Measurements from ENCODE around the gene KRTAP10-1.
"Not testable (repeated sequence)": the region's sequence is repeated elsewhere in the genome, so short reads cannot be mapped to it uniquely, and the experiment has no call there.

KRTAP10-1 gene

DNA sequence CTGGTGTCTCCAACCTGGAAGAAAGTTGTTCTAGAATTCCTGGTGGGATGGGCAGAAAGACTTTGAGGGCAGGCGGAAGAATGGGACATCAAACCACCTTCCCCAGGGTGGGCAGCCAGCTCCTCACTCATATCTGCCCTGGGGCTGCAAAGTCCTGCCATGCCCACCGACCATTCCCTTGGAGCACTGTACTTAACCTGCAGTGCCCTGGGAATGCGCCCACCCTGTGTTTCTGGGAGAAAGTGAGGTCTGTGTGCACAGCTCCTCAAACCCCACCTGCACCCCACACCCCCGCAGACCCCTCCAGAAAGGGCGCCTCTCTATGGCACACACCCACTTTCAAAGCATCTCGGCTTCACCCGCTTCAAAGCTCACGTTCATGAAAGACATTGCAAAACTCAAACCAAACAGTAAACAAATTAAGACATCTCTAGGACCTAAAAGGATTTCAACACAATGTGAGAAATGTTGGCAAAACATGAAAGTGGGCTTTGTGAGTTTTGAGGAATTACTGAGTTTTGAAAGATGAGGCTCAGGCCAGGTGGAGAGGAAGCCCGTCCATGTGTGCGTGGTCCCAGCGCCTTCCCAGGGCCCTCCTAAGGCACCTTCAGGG, 25.1 kb downstream of the KRTAP10-1 start:
- DNase-seq, result no peak

DNA sequence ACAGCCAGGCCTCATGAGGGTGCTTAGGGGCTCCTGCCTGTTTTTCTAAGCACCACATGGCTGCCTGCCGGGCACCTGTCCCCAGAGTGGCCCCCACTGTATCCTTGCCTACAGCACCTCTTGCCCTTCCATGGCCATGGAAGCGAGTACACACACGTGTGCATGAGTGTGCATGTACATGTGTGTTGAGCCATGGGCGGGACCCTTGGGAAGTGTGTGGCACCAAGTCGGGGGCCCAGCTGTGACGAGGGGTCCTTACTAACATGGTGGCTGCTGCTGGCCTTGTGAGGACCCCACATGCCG, 25.8 kb downstream of the KRTAP10-1 start:
- DNase-seq, result no peak

- peak; percentile 44 for DNase-seq
Measured at GRCh38 chr21:44513389-44514217, 26.4 kb downstream of the KRTAP10-1 start.

DNA sequence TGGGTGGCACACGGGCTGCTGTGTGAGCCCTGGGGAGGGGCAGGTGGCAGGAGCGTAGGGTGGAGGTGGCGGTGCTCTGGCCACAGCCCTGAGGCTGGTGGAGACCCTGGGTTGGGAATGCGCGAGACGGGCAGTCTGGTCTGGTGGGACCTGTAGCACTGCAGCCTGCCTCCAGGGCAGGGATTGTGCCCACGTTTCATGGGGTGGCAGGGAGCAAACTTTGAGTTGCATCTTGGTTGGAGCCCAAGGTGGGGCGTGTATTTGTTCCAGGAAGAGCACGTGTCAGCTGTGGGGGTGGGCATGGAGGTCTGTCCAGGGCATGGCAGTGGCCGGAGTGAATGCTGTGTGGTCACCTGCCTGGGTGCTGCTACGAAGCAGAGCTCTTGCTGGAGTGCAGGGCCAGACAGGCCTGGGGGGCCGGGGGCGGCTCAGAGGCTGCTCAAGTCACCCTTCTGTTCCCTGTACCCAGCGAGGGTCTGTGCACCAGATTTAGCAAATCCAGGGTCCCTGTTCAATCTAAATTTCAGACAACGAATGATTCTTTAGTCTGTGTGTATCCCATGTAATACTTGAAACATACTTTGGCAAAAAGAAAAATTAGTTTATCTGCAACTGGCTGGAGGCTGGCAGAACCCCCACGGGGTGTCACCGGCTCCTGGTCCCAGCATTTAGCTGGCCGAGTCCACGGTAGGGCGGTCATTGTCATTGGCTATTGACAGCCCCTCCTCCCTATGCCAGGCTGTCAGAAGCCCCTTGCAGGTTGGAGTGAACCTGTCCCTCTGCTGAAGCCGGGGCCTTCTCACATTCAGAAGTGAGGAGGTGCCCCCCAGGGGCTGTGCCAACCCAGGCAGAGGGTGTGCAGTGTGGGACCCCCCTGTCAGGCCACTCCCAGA, 27.3 kb downstream of the KRTAP10-1 start:
- DNase-seq, result no peak

- no peak for DNase-seq
Measured at GRCh38 chr21:44511938-44512275, 28.1 kb downstream of the KRTAP10-1 start.

- no peak for DNase-seq
Measured at GRCh38 chr21:44511219-44511937, 28.6 kb downstream of the KRTAP10-1 start.

DNA sequence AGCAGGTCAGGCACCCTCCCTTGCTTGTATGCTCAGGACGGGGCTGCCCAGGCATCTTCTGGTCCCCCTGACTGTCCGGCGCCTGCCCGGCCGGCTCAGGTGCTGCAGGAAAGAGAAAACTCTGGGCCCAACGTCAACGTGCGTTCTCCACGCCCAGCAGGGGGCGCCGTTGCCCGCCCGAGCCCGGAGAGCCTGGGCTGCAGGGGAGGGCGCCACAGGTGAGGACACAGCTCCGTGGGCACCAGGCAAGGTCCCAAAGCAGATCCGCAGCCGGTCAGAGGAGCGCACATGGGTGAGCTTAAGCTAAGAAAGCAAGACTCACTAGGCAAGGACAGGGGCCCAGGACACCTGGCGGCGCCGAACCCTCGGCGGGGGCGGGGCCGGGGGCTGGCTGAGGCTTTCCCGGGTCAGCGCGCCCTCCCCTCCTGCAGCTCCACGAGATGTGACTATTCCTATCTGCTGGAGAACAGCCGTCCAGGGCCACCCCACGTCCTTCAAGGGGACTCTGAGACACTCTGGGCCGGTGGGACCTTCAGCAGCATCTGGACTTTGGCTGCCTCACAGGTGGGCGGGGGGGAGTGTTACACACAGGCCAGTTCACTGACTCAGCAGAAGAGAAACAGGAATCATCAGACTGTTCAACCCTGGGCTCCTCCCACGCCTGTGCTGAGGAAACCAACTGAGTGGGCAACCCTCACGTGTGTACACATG, 29.3 kb downstream of the KRTAP10-1 start:
- DNase-seq, result peak; percentile 42

GRCh38 chr21:44510109-44510507, 29.9 kb downstream of the KRTAP10-1 start:
- no peak for DNase-seq

DNA sequence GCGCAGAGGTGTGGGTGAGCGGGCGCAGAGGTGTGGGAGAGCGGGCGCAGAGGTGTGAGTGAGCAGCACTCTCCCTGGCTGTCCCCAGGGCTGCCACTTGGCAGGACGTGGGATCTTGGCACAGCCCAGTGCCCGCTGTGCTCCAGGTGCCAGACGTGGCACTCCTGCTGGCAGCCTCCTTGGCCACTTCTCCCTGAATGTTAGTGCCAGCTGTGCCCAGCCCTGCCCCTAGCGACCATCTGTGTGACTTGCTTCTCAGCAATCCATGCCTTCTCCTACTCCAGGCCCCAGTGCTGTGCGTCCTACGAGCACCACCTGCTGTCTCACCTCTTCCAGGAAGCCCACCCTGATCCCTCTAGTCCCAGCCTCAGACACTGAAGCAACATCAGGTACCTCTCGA, 30.5 kb downstream of the KRTAP10-1 start:
- DNase-seq, result no peak

DNA sequence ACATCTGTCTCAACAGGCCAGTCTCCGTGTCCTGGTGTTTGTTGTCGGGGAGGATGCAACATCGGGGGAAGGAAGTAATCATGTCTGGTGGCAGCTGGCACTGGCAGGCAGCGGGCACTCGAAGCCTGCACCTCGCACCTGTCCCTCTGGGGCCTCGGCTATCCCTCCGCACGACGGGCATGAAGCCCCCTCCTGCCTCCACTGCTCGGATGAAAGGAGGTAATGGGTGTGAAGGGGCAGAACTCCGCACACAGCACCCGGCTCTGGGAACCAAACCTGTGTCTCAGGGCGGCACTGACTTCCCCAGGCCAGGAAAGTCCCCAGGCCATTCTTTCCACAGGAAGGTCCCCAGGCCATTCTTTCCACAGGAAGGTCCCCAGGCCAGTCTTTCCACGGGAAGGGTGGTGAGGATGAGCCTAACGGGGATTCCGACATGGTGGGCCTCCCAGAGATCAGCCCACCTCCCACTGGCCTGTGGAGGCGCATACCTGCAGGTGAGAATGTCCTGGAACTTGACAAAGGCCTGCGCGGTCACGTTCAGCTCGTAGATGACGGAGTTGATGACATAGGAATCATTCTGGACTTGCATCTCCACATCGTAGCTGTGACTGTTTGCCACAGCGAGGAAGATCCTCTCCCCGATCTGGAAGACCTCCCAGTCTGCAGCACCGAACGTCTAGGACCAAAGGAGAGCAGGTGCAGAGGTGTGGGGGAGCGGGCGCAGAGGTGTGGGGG, 31.1 kb downstream of the KRTAP10-1 start:
- DNase-seq, result no peak

GRCh38 chr21:44508426-44508710, 31.6 kb downstream of the KRTAP10-1 start:
- no peak for DNase-seq

DNA sequence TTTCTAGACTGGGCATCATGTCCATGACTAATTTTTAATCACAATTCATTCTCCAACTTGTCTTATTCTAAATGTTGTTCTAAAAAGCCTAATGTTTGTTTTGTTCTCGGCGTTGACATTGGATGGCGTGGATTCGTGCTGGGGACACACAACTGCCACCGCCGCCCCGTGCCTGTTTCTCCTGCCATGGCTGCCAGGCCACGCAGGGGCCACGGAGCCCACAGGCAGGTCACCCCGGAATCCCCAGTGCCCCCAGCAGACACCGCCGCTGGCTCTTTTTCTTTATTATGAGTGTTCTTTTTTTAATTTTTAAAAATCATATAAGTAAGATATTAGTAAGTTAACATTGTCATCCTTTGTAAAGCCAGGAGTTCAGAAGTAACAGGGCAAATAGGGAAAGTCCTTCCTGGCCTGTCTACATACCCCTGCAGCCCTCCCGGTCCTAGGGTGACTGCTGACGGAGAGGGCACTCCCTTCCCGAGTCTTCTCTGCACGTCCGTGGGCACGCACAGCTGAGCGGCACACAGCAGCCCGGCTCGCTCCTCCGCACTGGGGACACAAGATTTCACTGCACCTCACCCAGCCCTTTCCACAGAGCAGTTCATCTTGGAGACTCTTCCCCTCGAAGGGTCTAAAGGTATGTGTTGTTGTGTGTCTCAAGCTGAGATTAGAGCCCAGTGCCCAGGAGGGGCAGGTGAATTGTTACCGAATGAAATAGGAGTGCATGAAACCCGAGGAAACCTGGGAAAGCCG, 32.1 kb downstream of the KRTAP10-1 start:
- no peak for DNase-seq

- DNase-seq, result no peak
Measured at GRCh38 chr21:44506279-44507255, 33.4 kb downstream of the KRTAP10-1 start.

DNA sequence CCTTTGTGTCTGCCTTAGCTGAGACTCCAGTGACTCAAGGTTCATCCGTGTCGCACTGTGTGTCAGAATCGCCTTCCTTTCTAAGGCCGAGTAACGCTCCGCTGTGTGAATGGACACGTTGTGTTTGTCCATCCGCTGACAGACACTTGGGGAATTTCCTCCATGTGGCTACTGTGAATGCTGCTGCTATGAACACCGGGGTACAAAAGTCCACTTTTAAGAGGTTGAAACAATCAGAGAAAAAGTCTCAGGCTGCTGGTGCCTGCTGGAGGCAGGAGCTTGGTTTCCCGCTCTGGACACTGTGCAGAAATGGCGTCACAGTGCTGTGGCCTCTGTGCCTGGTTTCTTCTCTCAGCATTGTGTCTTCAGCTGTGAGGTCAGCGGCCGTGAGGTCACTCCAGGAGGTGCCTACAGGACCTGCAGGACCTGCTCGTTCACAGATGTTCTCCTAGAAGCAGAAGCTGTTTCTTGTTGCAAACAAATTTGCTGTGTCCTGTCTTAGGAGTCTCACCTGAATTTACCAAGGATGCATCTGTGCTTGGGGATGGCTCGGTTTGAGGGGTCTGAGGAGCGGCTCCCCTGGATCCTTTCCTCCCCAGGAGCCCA, 34.2 kb downstream of the KRTAP10-1 start:
- no peak for DNase-seq

DNA sequence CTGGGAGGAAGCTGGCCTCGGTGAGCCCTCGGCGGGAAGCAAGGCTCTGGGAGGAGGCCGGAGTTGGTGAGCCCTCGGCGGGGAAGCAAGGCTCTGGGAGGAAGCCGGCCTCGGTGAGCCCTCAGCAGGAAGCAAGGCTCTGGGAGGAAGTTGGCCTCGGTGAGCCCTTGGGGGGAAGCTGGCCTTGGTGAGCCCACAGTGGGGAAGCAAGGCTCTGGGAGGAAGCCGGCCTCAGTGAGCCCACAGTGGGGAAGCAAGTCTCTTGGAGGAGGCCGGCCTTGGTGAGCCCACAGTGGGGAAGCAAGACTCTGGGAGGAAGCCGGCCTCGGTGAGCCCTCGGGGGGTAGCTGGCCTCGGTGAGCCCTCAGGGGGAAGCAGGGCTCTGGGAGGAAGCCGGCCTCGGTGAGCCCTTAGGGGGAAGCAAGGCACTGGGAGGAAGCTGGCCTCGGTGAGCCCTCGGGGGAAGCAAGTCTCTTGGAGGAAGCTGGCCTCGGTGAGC, 36.0 kb downstream of the KRTAP10-1 start:
- no peak for DNase-seq

DNA sequence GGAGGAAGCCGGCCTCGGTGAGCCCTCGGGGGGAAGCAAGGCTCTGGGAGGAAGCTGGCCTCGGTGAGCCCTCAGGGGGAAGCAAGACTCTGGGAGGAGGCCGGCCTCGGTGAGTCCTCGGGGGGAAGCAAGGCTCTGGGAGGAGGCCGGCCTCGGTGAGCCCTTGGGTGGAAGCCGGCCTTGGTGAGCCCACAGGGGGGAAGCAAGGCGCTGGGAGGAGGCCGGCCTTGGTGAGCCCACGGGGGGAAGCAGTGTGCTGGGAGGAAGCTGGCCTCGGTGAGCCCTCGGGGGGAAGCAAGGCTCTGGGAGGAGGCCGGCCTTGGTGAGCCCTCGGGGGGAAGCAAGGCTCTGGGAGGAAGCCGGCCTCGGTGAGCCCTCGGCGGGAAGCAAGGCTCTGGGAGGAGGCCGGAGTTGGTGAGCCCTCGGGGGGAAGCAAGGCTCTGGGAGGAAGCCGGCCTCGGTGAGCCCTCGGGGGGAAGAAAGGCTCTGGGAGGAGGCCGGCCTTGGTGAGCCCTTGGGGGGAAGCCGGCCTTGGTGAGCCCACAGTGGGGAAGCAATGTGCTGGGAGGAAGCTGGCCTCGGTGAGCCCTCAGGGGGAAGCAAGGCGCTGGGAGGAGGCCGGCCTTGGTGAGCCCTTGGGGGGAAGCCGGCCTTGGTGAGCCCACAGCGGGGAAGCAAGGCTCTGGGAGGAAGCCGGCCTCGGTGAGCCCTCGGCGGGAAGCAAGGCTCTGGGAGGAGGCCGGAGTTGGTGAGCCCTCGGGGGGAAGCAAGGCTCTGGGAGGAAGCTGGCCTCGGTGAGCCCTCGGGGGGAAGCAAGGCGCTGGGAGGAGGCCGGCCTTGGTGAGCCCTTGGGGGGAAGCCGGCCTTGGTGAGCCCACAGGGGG, 36.7 kb downstream of the KRTAP10-1 start:
- not testable (repeated sequence) for DNase-seq

- DNase-seq, result no peak
Measured at GRCh38 chr21:44502171-44502958, 37.6 kb downstream of the KRTAP10-1 start.

All from DMS153 (cell line).